GM12878 (cell line): ENCODE results near the gene ABCG1. TPM values are rescaled to one million over a fixed set of nuclear protein-coding genes. Genes with fewer than 3 reads are reported as not detected.

Experiments
- ATAC-seq: fragments of 200-7000 bp; cut with Tn5 transposase; 3 replicates; pipeline ENCODE4 v1.9.1; 2020; ENCODE audit warnings: mild to moderate bottlenecking, moderate library complexity
- BruUV-seq: library from RNA; stranded (reverse); fragments of 400-500 nt; replicated peaks from 2 replicates; lab custom pipeline; 2021; lab: Mats Ljungman, UMichigan
- CTCF ChIA-PET: fragments of 300-600 bp; sonication (Branson Sonifier 250); formaldehyde crosslinking; extraction: SDS; loops from one replicate; lab custom pipeline; 2021; ENCODE audit warnings: inconsistent platforms; lab: Yijun Ruan, JAX
- POLR2A ChIA-PET: fragments of 350-600 bp; formaldehyde crosslinking; extraction: SDS; loops from one replicate; lab custom pipeline; 2021; ENCODE audit warnings: inconsistent platforms; lab: Charles Lee
- RAD21 ChIA-PET: fragments of 300-600 bp; sonication (Branson Sonifier 250); formaldehyde crosslinking; loops from one replicate; lab custom pipeline; 2023; ENCODE audit warnings: antibody characterized with exemption; ENCODE audit not compliant: unreplicated experiment; lab: Charles Lee
- SMC1A ChIA-PET: fragments of 300-600 bp; sonication (Branson Sonifier 250); formaldehyde crosslinking; loops from one replicate; lab custom pipeline; 2023; ENCODE audit not compliant: unreplicated experiment, uncharacterized antibody; lab: Charles Lee
- DNase-seq: peaks from one replicate; pipeline ENCODE4 v3.0.0-alpha.2; 2011; ENCODE audit warnings: low read depth, low spot score
- FAIRE-seq: peaks from 3 replicates; lab custom pipeline; 2011; peaks lifted over from hg19 to GRCh38; lab: Jason Lieb, UNC
- H2AFZ ChIP-seq: 2 replicates; pipeline ENCODE4 v1.6.0; 2011; ENCODE audit warnings: low read depth, low read length, control low read depth; ENCODE audit not compliant: control insufficient read depth
- H3K27ac ChIP-seq: 2 replicates; pipeline ENCODE4 v1.5.1; 2011; ENCODE audit warnings: control low read depth; ENCODE audit not compliant: control insufficient read depth, insufficient read depth
- H3K27me3 ChIP-seq, 2 experiments: replicated peaks in 1 of 2; 2 replicates each; pipeline versions ENCODE4 v1.6.0 to v1.6.1; 2011; ENCODE audit warnings: low read length in 1 of 2; ENCODE audit not compliant: control insufficient read depth in 2 of 2, insufficient read depth in 2 of 2
- H3K36me3 ChIP-seq, 2 experiments: 2 replicates each; pipeline ENCODE4 v1.5.1; 2011; ENCODE audit warnings: low read length in 1 of 2; ENCODE audit not compliant: control insufficient read depth in 2 of 2, insufficient read depth in 2 of 2
- H3K4me1 ChIP-seq: 2 replicates; pipeline ENCODE4 v1.6.1; 2011; ENCODE audit warnings: mild to moderate bottlenecking, low read length, moderate library complexity, mixed read lengths; ENCODE audit not compliant: control insufficient read depth, insufficient read depth
- H3K4me2 ChIP-seq: 2 replicates; pipeline ENCODE4 v1.6.0; 2011; ENCODE audit warnings: control low read depth; ENCODE audit not compliant: control insufficient read depth, insufficient read depth
- H3K4me3 ChIP-seq: fragments of 200-600 bp; sonication (generic); 2 replicates; pipeline ENCODE4 v1.5.1; 2016
- H3K79me2 ChIP-seq: 2 replicates; pipeline ENCODE4 v1.6.0; 2011; ENCODE audit warnings: low read length; ENCODE audit not compliant: control insufficient read depth, insufficient read depth
- H3K9ac ChIP-seq: 2 replicates; pipeline ENCODE4 v1.8.0; 2011; ENCODE audit warnings: low read length, control low read depth, mixed read lengths; ENCODE audit not compliant: control insufficient read depth, insufficient read depth
- H3K9me3 ChIP-seq: replicated peaks from 3 replicates; pipeline ENCODE4 v1.5.1; 2011; ENCODE audit warnings: mild to moderate bottlenecking, low read length; ENCODE audit not compliant: control insufficient read depth, insufficient read depth
- H4K20me1 ChIP-seq: 2 replicates; pipeline ENCODE4 v1.6.0; 2011; ENCODE audit not compliant: control insufficient read depth, insufficient read depth
- CHD4 ChIP-seq: fragments of 200-600 bp; sonication (generic); IDR thresholded peaks from 2 replicates; pipeline ENCODE4 v1.6.1; 2016; ENCODE audit warnings: mild to moderate bottlenecking
- CUX1 ChIP-seq: IDR thresholded peaks from 2 replicates; pipeline ENCODE4 v1.6.1; 2012; ENCODE audit warnings: improper control_type of control experiment, low read depth, low read length; ENCODE audit not compliant: insufficient replicate concordance
- IKZF1 ChIP-seq: fragments of 450-650 bp; conservative IDR thresholded peaks from 2 replicates; pipeline ENCODE4 v1.6.1; 2017; ENCODE audit warnings: antibody characterized with exemption, mild to moderate bottlenecking
- REST ChIP-seq: IDR thresholded peaks from 2 replicates; pipeline ENCODE4 v1.6.1; 2012; ENCODE audit warnings: mild to moderate bottlenecking, low read depth, low read length
- SMAD5 ChIP-seq: IDR thresholded peaks from 2 replicates; pipeline ENCODE4 v1.6.1; 2016; ENCODE audit warnings: antibody characterized with exemption, low read depth
- SUPT20H ChIP-seq: IDR thresholded peaks from 2 replicates; pipeline ENCODE4 v1.6.1; 2011; ENCODE audit warnings: low read depth, mild to moderate bottlenecking, low read length, moderate library complexity, borderline replicate concordance; ENCODE audit not compliant: control insufficient read depth
- ZNF592 ChIP-seq: fragments of 450-650 bp; IDR thresholded peaks from 2 replicates; pipeline ENCODE4 v1.6.1; 2017; ENCODE audit warnings: mild to moderate bottlenecking, moderate library complexity
- WGBS: methylation state at CpG from one replicate; pipeline ENCODE4 v1.1.6; 2016; ENCODE audit warnings: low lambda C conversion rate; ENCODE audit not compliant: insufficient replicate concordance, insufficient coverage; ENCODE audit errors: missing lambda C conversion rate; 5-methylcytosine and 5-hydroxymethylcytosine counted together
- in situ Hi-C: fragments of 300-500 bp; cut with MboI; formaldehyde crosslinking; loops from 9 replicates; pipeline ENCODE4 v1.14.3; 2018; ENCODE audit warnings: mixed read lengths
- intact Hi-C: fragments of 100-400 bp; cut with micrococcal nuclease; formaldehyde crosslinking; loops from one replicate; pipeline ENCODE4 v1.14.2; 2022; ENCODE audit not compliant: unreplicated experiment
- polyA plus RNA-seq, 11 experiments: library from polyadenylated mRNA; depleted of rRNA in 4 of 11; unstranded in 6 of 11; stranded (reverse) in 5 of 11; fragments of >200 nt; fragmentation: Nextera tagmentation in 4 of 11; fragmentation: Illumina TruSeq in 1 of 11; extraction: Ambion mirVana in 4 of 11; extraction: Trizol in 1 of 11; gene quantifications; 1 replicate in 1 of 11; 2 replicates in 10 of 11; pipeline versions ENCODE4 v1.2.1 to v1.2.3, GENCODE V29; 2011 to 2016; ENCODE audit warnings: inconsistent platforms in 2 of 11, missing spikeins in 2 of 11, low read depth in 1 of 11
- total RNA-seq, 4 experiments: library from RNA; depleted of rRNA in 3 of 4; stranded (reverse); fragments of >200 nt in 3 of 4; fragmentation: Illumina TruSeq in 1 of 4; extraction: Trizol in 1 of 4; gene quantifications; 2 replicates each; pipeline versions ENCODE4 v1.2.1 to v1.2.3, GENCODE V29; 2013 to 2021

The ABCG1 gene
- total and polyA plus RNA-seq, 10 of the 15 experiments (the other 5 are each of a cell fraction or from before 2014, with no cell fraction given) = 0.59 to 19.3 (median 5.7) TPM

- FAIRE-seq (no peak), ATAC-seq (no peak), DNase-seq (no peak)
- Histone ChIP-seq H3K9ac (no peak overlapping the region), H3K27ac (no peak overlapping the region), H3K4me1 (peaks cover 3% of the 10 kb centered on the region), H4K20me1 (no peaks in the 10 kb centered on the region), H3K4me2 (no peak overlapping the region), H2AFZ (no peak overlapping the region), H3K4me3 (no peak overlapping the region), H3K36me3 (no peaks in the 10 kb centered on the region), H3K79me2 (no peaks in the 10 kb centered on the region), H3K27me3 (no peaks in the 10 kb centered on the region), H3K9me3 (no peaks in the 10 kb centered on the region; the same call in 2 of the 3 replicates)
- no TSS peak for BruUV-seq
- 72% methylated on average over 11 of the region's 11 CpGs for WGBS
- RAD21 ChIA-PET = no interaction called here
- in situ Hi-C loops = no loop called here
- intact Hi-C loops = no loop called here
- CTCF ChIA-PET = no interaction called here
- SMC1A ChIA-PET = interaction anchor here (1.1 to 1.3 kb wide), 2 partner anchors 13 to 77 kb away, joined by 3 to 5 read pairs; no protein-coding TSS in a partner anchor
- POLR2A ChIA-PET = no interaction called here
- TF ChIP-seq ZNF592 (no peak), CHD4 (no peak), REST (no peak), IKZF1 (no peak), SUPT20H (no peak), SMAD5 (no peak), CUX1 (no peak)
Measured at GRCh38 chr21:42343963-42344510, 125.1 kb downstream of the ABCG1 start.
